Measurements from ENCODE around the gene CASKIN1. TPM values are rescaled to one million over a fixed set of nuclear protein-coding genes. Genes with fewer than 3 reads are reported as not detected.

Gene CASKIN1
- total RNA-seq, 1 experiment from 2014 or later = 7.9 TPM

GRCh38 chr16:2181952-2182351, 14.5 kb downstream of the CASKIN1 start:
- Mint-ChIP-seq H3K27me3 (ENCODE audit: low read depth) (no peaks in the 10 kb centered on the region), H3K36me3 (ENCODE audit: insufficient read depth in 1 of 3, low read depth in 3 of 3) (peaks cover 0 to 13% (median 10%) of the 10 kb centered on the region in 3 experiments; a peak in 4 of 7 replicates), H3K4me3 (no peak overlapping the region), H3K4me1 (peaks cover 3 to 7% of the 10 kb centered on the region in 2 experiments), H3K27ac (peak overlapping the region in 2 of 3 experiments; percentile 57 to 89; a peak in 2 of 7 replicates), H3K9me3 (no peaks in the 10 kb centered on the region)
- Histone ChIP-seq H2AK5ac (ENCODE audit: insufficient read length, low read length) (no peak overlapping the region), H2AFZ (ENCODE audit: low read length) (no peak overlapping the region), H3K18ac (ENCODE audit: insufficient read length, low read depth, low read length) (no peak overlapping the region), H2BK20ac (ENCODE audit: low read depth, low read length, poor library complexity, severe bottlenecking) (no peak overlapping the region), H2BK5ac (ENCODE audit: insufficient read length, low read length) (no peak overlapping the region), H3K23ac (ENCODE audit: insufficient read length, low read depth, low read length) (no peak overlapping the region), H3K4ac (ENCODE audit: low read depth, low read length) (no peak overlapping the region), H3K56ac (ENCODE audit: insufficient read length, low read depth, low read length) (no peak overlapping the region), H3T11ph (ENCODE audit: low read length) (no peak overlapping the region), H4K20me1 (ENCODE audit: control insufficient read depth, insufficient read depth, insufficient read length) (peaks cover 3% of the 10 kb centered on the region), H3K27ac (ENCODE audit: insufficient read length, low read depth, low read length) (no peak overlapping the region), H3K79me1 (ENCODE audit: insufficient read depth, low read depth, low read length, poor library complexity, severe bottlenecking) (no peaks in the 10 kb centered on the region), H3K4me2 (ENCODE audit: insufficient read depth, insufficient read length, low read length) (no peak overlapping the region), H2BK120ac (ENCODE audit: low read depth, low read length, poor library complexity, severe bottlenecking) (no peak overlapping the region), H3K14ac (ENCODE audit: insufficient read depth, low read length) (no peak overlapping the region), H3K27me3 (ENCODE audit: insufficient read depth, low read length) (no peaks in the 10 kb centered on the region), H3K9ac (ENCODE audit: extremely low read depth, insufficient read length, low read length) (no peak overlapping the region), H4K91ac (ENCODE audit: insufficient read length, low read depth, low read length) (no peak overlapping the region), H3K79me2 (ENCODE audit: insufficient read depth, low read length) (no peaks in the 10 kb centered on the region), H2BK12ac (ENCODE audit: insufficient read length, low read depth, low read length) (no peak overlapping the region), H3K9me3 (ENCODE audit: control insufficient read depth, low read depth, low read length) (no peaks in the 10 kb centered on the region), H4K8ac (replicated peaks; ENCODE audit: insufficient read length, low read depth, low read length) (no peak overlapping the region), H2BK15ac (ENCODE audit: low read depth, low read length) (no peak overlapping the region), H4K5ac (ENCODE audit: insufficient read length, low read depth, low read length) (no peak overlapping the region), H3K4me1 (ENCODE audit: insufficient read depth, low read length) (no peaks in the 10 kb centered on the region), H3K23me2 (ENCODE audit: insufficient read length, low read depth, low read length, poor library complexity, severe bottlenecking) (no peaks in the 10 kb centered on the region)
- no peak for TF ChIP-seq CTCF (conservative IDR thresholded peaks at IDR 0.05)
- no peak for DNase-seq
- no CpG with 5 or more reads among the region's 20 CpGs for WGBS (ENCODE audit: extremely low coverage, insufficient read length, low lambda C conversion rate)

Data from H9 (cell line).